Gastrocnemius medialis (tissue), 4 donors: ENCODE measurements around the gene OR5K3.

Source experiments
- POLR2A ChIP-seq, 2 donors: fragments of 450-650 bp; IDR thresholded peaks; one replicate each; pipeline ENCODE4 v1.6.1; 2017; ENCODE audit warnings: antibody characterized with exemption in 2 of 2, mild to moderate bottlenecking in 2 of 2, moderate library complexity in 2 of 2
- TF ChIP-seq, protein P1 (sequence below), 5 experiments: fragments of 450-650 bp in 3 of 5; fragments of 200-600 bp in 2 of 5; sonication (generic) in 2 of 5; IDR thresholded peaks in 4 of 5; conservative IDR thresholded peaks in 1 of 5; 1 replicate in 4 of 5; 2 replicates in 1 of 5; pipeline ENCODE4 v1.5.1; 2016 to 2019; ENCODE audit warnings: antibody characterized with exemption in 5 of 5, mild to moderate bottlenecking in 3 of 5, moderate library complexity in 3 of 5

DNA sequence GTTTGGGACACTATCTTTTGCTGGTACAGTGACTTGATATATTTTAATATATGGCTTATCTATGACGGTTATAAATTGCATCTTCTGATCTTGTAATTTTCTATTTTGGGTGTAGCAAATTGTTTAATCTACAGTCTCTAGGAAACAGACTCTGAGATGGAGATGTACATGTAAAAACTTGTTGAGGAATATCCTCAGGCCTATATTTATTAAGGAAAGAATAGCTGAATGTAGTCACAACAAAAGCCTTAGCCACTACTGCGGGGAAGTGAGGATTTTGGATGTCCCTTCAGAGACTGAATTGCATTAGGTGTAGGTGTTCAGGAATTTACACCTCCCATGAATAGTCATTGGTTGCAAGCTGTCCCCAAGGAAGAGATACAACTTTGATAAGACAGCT is 13.8 kb upstream of the OR5K3 start:
- TF ChIP-seq, protein P1, sequence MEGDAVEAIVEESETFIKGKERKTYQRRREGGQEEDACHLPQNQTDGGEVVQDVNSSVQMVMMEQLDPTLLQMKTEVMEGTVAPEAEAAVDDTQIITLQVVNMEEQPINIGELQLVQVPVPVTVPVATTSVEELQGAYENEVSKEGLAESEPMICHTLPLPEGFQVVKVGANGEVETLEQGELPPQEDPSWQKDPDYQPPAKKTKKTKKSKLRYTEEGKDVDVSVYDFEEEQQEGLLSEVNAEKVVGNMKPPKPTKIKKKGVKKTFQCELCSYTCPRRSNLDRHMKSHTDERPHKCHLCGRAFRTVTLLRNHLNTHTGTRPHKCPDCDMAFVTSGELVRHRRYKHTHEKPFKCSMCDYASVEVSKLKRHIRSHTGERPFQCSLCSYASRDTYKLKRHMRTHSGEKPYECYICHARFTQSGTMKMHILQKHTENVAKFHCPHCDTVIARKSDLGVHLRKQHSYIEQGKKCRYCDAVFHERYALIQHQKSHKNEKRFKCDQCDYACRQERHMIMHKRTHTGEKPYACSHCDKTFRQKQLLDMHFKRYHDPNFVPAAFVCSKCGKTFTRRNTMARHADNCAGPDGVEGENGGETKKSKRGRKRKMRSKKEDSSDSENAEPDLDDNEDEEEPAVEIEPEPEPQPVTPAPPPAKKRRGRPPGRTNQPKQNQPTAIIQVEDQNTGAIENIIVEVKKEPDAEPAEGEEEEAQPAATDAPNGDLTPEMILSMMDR (IDR thresholded peaks at IDR 0.05 in 4 of 5, conservative IDR thresholded peaks at IDR 0.05 in 1 of 5) = no peak
- no peak for TF ChIP-seq POLR2A (IDR thresholded peaks at IDR 0.05)
